GM19438 (cell line): Measurements from ENCODE around the gene ST8SIA6.

Experiments used
- ATAC-seq: cut with Tn5 transposase; IDR thresholded peaks from one replicate; pipeline ENCODE4 v1.9.1; 2021; ENCODE audit warnings: low read depth; ENCODE audit not compliant: unreplicated experiment

Gene ST8SIA6

GRCh38 chr10:17276756-17277424, 177.5 kb downstream of the ST8SIA6 start:
- ATAC-seq, result no peak

GRCh38 chr10:17273403-17273802, 181.0 kb downstream of the ST8SIA6 start:
- no peak for ATAC-seq

DNA sequence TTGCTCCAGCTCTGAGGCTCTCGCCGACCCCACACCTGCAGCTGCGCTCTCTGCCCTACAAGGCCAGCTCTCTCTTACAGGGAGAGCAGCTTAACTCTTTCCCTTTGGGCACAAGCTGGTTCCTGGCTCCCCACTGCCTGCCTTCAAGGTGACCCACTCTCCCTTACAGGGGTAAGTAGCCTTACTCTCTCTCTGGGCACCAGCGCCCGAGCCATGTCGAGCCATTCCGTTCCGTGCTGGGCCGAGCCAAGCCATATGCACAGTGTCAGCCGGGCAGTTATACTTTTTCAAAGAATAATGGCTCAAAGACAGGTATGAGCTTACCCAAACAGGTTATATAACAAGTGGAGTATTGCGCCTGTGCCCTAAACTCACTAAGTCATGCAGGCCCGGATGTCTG, 181.7 kb downstream of the ST8SIA6 start:
- no peak for ATAC-seq
